Ovary (tissue), 9 donors: ENCODE measurements around the gene LRP1B. TPM values are rescaled to one million over a fixed set of nuclear protein-coding genes. Genes with fewer than 3 reads are reported as not detected.

Experiments
- DNase-seq, 5 donors: peaks; one replicate each; pipeline ENCODE4 v3.0.0-alpha.2; 2019 to 2020
- H3K27ac ChIP-seq, 2 donors: fragments of 200-600 bp; one replicate each; pipeline versions ENCODE4 v1.5.1 to v1.8.0; 2019 to 2022
- H3K27me3 ChIP-seq: fragments of 200-600 bp; one replicate; pipeline ENCODE4 v1.8.0; 2022
- H3K36me3 ChIP-seq: fragments of 200-600 bp; sonication (generic); one replicate; pipeline ENCODE4 v1.5.1; 2019
- H3K4me1 ChIP-seq: one replicate; pipeline ENCODE4 v1.8.1; 2013; ENCODE audit warnings: mild to moderate bottlenecking, moderate library complexity; ENCODE audit not compliant: insufficient read depth
- H3K4me3 ChIP-seq: fragments of 200-600 bp; sonication (generic); one replicate; pipeline ENCODE4 v1.5.1; 2017
- H3K9me3 ChIP-seq, 2 donors: fragments of 200-600 bp in 1 of 2; sonication (generic) in 1 of 2; one replicate each; pipeline versions ENCODE4 v1.5.1 to v1.8.1; 2013 to 2019; ENCODE audit warnings: mild to moderate bottlenecking in 1 of 2, moderate library complexity in 1 of 2
- CTCF ChIP-seq, 3 donors: fragments of 450-650 bp in 2 of 3; fragments of 200-600 bp in 1 of 3; IDR thresholded peaks; one replicate each; pipeline versions ENCODE4 v1.5.1 to v1.8.0; 2016 to 2022; ENCODE audit warnings: antibody characterized with exemption in 3 of 3, mild to moderate bottlenecking in 1 of 3
- EP300 ChIP-seq: sonication (generic); formaldehyde crosslinking; IDR thresholded peaks from one replicate; pipeline ENCODE4 v1.6.1; 2017; ENCODE audit warnings: antibody characterized with exemption
- POLR2A ChIP-seq: fragments of 450-650 bp; IDR thresholded peaks from one replicate; pipeline ENCODE4 v1.6.1; 2017; ENCODE audit warnings: antibody characterized with exemption, mild to moderate bottlenecking, moderate library complexity
- WGBS, 3 donors: extraction: QIAGEN DNeasy Blood & Tissue Kit in 1 of 3; methylation state at CpG; one replicate each; pipeline versions ENCODE4 v1.1.5 to v1.1.7; 2013 to 2017; 5-methylcytosine and 5-hydroxymethylcytosine counted together
- intact Hi-C, 4 donors: fragments of 100-400 bp; cut with DNase I; formaldehyde crosslinking; loops; one replicate each; pipeline versions ENCODE4 v1.11.0 to v1.15.1; 2022 to 2023
- polyA plus RNA-seq, 2 donors: library from polyadenylated mRNA; stranded (reverse); fragments of 200-250 nt in 1 of 2; fragments of 350-450 nt in 1 of 2; fragmentation: Illumina TruSeq in 1 of 2; extraction: RNeasy Lipid Tissue Mini Kit (QIAGEN cat#74804) in 1 of 2; gene quantifications; one replicate each; pipeline ENCODE4 v1.2.3, GENCODE V29; 2013 to 2014
- total RNA-seq, 7 donors: library from RNA; depleted of rRNA in 2 of 7; stranded (reverse); fragments of >200 nt in 2 of 7; fragmentation: NEBNext Ultra II Directional in 3 of 7; extraction: Animal tissue kit (Norgen Biotek cat#: 25700) in 3 of 7; gene quantifications; one replicate each; pipeline versions ENCODE4 v1.1.0 to v1.2.4, GENCODE V29; 2016 to 2023
- donor health status: DM: no; HTN: no; CAD: no; lungs with moderate emphysema.
- donor health status: DM: no; HTN: no; CAD: no.
- donor health status: Bipolar disorder and iron deficiency.
- donor health status: DM: yes; HTN: yes; CAD: no.
- donor health status: DM: no; HTN: no; CAD: no.
- donor health status: DM: yes; HTN: yes; CAD: no.

LRP1B gene
- total and polyA plus RNA-seq, 9 donors: 0.08 to 2.6 (median 0.37) TPM

GRCh38 chr2:140667203-140667602, 1463.6 kb downstream of the LRP1B start:
- H3K4me3 ChIP-seq: no peak overlapping the region
- 89 to 92% (median 91%) methylated on average over 2 of the region's 2 CpGs for WGBS, 3 donors
- H3K9me3 ChIP-seq: no peaks in the 10 kb centered on the region
- no peaks in the 10 kb centered on the region for H3K4me1 ChIP-seq
- intact Hi-C loops: no loop called here
- no peak for DNase-seq
- no peak overlapping the region for H3K27ac ChIP-seq
- TF ChIP-seq EP300: no peak
- no peaks in the 10 kb centered on the region for H3K36me3 ChIP-seq
- H3K27me3 ChIP-seq: no peaks in the 10 kb centered on the region

- 95 to 99% (median 96%) methylated on average over 1 of the region's 1 CpG for WGBS, 3 donors
- no peaks in the 10 kb centered on the region for H3K9me3 ChIP-seq
- DNase-seq: no peak
- no peaks in the 10 kb centered on the region for H3K36me3 ChIP-seq
- H3K4me3 ChIP-seq: no peak overlapping the region
- no peaks in the 10 kb centered on the region for H3K27me3 ChIP-seq
- no peaks in the 10 kb centered on the region for H3K4me1 ChIP-seq
- intact Hi-C loops: no loop called here
- no peak for TF ChIP-seq POLR2A
- TF ChIP-seq EP300: no peak
- TF ChIP-seq CTCF (IDR thresholded peaks at IDR 0.05): no peak
- H3K27ac ChIP-seq: no peak overlapping the region
Measured at GRCh38 chr2:140662504-140662903, 1468.3 kb downstream of the LRP1B start.

- H3K4me1 ChIP-seq: no peaks in the 10 kb centered on the region
- H3K27ac ChIP-seq: no peak overlapping the region
- no peaks in the 10 kb centered on the region for H3K36me3 ChIP-seq
- no peak overlapping the region for H3K4me3 ChIP-seq
- no peak for DNase-seq
- intact Hi-C loops: no loop called here
- no peaks in the 10 kb centered on the region for H3K9me3 ChIP-seq
- 74 to 79% (median 79%) methylated on average over 2 of the region's 2 CpGs for WGBS, 3 donors
- TF ChIP-seq POLR2A: no peak
- no peak for TF ChIP-seq CTCF (IDR thresholded peaks at IDR 0.05)
- no peak for TF ChIP-seq EP300
- H3K27me3 ChIP-seq: no peaks in the 10 kb centered on the region
Measured at GRCh38 chr2:140658760-140659692, 1471.8 kb downstream of the LRP1B start.

- 70 to 81% (median 75%) methylated on average over 2 of the region's 2 CpGs for WGBS, 3 donors
- no peak overlapping the region for H3K27ac ChIP-seq
Measured at GRCh38 chr2:140657657-140658056, 1473.2 kb downstream of the LRP1B start.

More at GRCh38 chr2:140657657-140658056, 1473.2 kb downstream of the LRP1B start:
- Histone ChIP-seq H3K4me3 (no peak overlapping the region), H3K9me3 (no peaks in the 10 kb centered on the region), H3K4me1 (no peaks in the 10 kb centered on the region), H3K36me3 (no peaks in the 10 kb centered on the region), H3K27me3 (no peaks in the 10 kb centered on the region)
- TF ChIP-seq EP300: no peak
- no peak for TF ChIP-seq CTCF (IDR thresholded peaks at IDR 0.05)
- TF ChIP-seq POLR2A: no peak
- no peak for DNase-seq
- intact Hi-C loops: no loop called here
